HG03439 (cell line): ENCODE measurements around the gene PARVB.

Experiments
- ATAC-seq: cut with Tn5 transposase; IDR thresholded peaks from one replicate; pipeline ENCODE4 v1.9.1; 2021; ENCODE audit warnings: mild to moderate bottlenecking, moderate library complexity; ENCODE audit not compliant: unreplicated experiment

PARVB gene

GRCh38 chr22:44179196-44179988 lies 155.3 kb downstream of the PARVB start:
- ATAC-seq: no peak

GRCh38 chr22:44179989-44180705 lies 156.0 kb downstream of the PARVB start:
- ATAC-seq: no peak

- no peak for ATAC-seq
Measured at GRCh38 chr22:44180706-44181032, 156.6 kb downstream of the PARVB start, which contains the start of gene PARVG. PARVG (plus strand) TSS chr22:44180925; CDS start chr22:44183330, 2,405 bp downstream.

GRCh38 chr22:44181033-44181911 lies 157.2 kb downstream of the PARVB start:
- ATAC-seq: no peak

GRCh38 chr22:44181912-44182587 lies 157.9 kb downstream of the PARVB start:
- ATAC-seq: no peak

- no peak for ATAC-seq
Measured at GRCh38 chr22:44182588-44183286, 158.6 kb downstream of the PARVB start.

- no peak for ATAC-seq
Measured at GRCh38 chr22:44183287-44183588, 159.1 kb downstream of the PARVB start.

- ATAC-seq: no peak
Measured at GRCh38 chr22:44184006-44184405, 159.9 kb downstream of the PARVB start.

GRCh38 chr22:44185237-44186120 lies 161.4 kb downstream of the PARVB start:
- no peak for ATAC-seq

GRCh38 chr22:44186121-44186510 lies 162.0 kb downstream of the PARVB start:
- no peak for ATAC-seq

- ATAC-seq: no peak
Measured at GRCh38 chr22:44186737-44187136, 162.6 kb downstream of the PARVB start.

GRCh38 chr22:44187652-44188230 lies 163.6 kb downstream of the PARVB start:
- no peak for ATAC-seq

GRCh38 chr22:44188316-44188715 lies 164.2 kb downstream of the PARVB start:
- ATAC-seq: no peak

GRCh38 chr22:44188986-44189630 lies 165.0 kb downstream of the PARVB start:
- ATAC-seq: no peak

GRCh38 chr22:44190381-44190976 lies 166.4 kb downstream of the PARVB start:
- ATAC-seq: no peak

- ATAC-seq: no peak
Measured at GRCh38 chr22:44191036-44191454, 166.9 kb downstream of the PARVB start.

GRCh38 chr22:44192098-44192815 lies 168.2 kb downstream of the PARVB start:
- ATAC-seq: no peak
